Measurements from ENCODE around the gene CREB3L2.

CREB3L2 gene

GRCh38 chr7:137951700-137952425, 50.0 kb downstream of the CREB3L2 start:
- no peak for DNase-seq (ENCODE audit: low read depth)

DNA sequence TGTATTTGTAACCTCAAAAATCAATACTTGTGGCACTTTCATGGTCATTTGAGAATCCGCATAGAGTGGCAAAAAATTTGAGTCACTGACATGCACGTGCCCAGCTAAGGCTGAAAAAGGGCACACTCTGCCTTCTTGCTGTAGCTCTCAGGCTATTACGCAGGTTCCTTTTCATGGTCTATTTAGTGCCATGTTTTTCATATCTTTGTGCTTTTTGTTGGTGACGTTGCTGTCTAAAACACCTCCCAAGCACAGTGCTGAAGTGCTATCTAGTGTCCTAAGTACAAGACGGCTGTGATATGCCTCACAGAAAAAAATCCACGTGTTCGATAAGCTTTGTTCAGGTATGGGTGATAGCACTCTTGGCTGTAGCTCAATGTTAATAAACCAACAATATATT, 50.9 kb downstream of the CREB3L2 start:
- no peak for DNase-seq (ENCODE audit: low read depth)

- DNase-seq (ENCODE audit: low read depth), result no peak
These were observed 51.6 kb downstream of the CREB3L2 start for GRCh38 chr7:137950263-137950621.

GRCh38 chr7:137949416-137950262, 52.2 kb downstream of the CREB3L2 start:
- DNase-seq (ENCODE audit: low read depth), result no peak

DNA sequence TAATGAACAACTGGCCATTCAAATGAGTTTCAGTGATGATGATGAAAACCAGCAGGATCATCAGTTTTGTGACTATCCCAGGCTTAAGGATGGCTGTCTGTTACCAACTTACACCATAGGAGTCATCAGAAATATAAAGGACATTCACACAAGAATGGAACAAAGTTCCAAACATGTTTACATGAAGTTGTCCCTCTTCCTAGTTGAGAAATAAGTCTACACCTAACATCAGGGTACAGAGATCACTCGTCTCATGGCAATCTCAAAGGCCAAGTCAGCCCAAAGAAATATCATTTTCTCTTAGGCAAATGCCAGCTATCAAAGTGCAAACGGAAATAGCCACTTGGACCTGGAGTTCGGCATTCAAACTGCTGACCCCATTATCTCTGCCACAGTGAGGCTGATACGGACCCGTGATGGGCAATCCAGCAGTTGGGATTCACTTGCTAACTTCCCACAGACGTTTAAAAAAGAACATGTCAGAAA, 53.0 kb downstream of the CREB3L2 start:
- DNase-seq (ENCODE audit: low read depth), result no peak

DNA sequence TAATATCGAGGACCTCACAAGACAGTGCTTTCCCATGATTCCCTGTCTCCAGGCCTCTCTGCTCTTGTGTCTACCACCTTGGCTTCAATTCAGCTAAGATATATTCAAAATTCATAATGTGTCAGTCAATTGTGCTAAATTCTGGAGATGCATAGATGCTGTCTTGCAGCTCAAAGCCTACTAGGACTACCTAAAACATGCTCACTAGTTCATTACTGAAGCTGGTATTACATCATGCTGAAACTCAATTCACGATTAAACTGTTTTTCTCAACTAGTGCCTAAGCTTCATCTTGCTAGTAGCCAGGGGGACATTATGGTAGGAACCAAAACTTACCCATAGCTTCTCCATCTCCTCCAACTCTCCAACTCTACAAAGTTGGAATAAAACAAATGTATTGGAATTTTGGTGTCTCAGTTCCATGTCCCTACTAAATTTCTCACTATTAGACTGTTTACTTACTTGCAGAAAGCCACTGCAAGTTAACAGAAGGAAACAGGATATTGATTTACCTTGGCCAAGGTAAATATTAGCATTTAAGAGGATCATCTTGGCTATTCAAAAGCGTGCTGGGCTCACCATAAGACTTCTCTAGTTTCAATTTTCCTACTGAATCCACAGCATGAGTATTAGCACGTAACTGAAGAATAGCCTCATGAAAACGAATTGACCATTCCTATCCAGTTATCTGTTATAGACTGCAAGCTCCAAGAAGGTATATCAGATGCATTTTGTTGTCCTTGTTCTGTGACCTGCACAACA, 53.6 kb downstream of the CREB3L2 start:
- no peak for DNase-seq (ENCODE audit: low read depth)

DNA sequence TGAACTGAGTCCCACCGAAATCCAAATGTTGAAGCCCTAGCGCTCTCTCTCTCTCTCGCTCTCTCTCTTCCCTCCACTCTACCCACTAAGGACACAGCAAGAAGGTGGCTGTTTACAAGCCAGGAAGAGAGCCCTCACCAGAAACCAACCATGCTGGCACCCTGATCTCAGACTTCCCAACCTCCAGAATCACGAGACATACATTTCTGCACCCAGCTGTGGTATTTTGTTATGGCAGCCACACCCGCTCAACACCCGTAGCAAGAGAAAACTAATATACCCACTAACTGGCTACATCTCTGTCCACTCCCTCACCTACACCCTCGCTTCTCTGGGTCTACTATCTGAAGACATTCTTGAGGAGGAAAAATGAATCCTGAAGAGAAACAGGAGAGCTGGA, 54.8 kb downstream of the CREB3L2 start:
- no peak for DNase-seq (ENCODE audit: low read depth)

DNA sequence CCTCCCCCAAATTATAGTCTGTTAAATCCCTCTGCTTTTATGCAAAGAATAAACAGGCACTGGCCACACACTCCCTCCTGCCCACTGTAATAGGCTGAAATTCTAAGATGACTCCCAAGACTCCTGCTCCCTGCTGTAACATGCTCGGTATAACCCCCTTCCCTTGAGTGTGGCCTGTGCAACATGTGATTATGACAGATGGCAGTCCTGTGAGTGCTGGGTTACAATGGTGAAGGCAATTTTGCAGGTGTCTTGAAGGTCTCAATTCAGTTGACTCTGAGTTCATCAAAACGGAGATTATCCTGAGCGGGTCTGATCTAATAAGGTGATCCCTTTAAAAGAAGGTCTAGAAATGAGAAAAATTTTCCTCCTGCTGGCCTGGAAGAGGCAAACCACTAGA, 55.9 kb downstream of the CREB3L2 start:
- no peak for DNase-seq (ENCODE audit: low read depth)

GRCh38 chr7:137944168-137944567, 57.7 kb downstream of the CREB3L2 start:
- no peak for DNase-seq (ENCODE audit: low read depth)

GRCh38 chr7:137943132-137943551, 58.7 kb downstream of the CREB3L2 start:
- no peak for DNase-seq (ENCODE audit: low read depth)

- DNase-seq (ENCODE audit: low read depth), result no peak
These were observed 59.3 kb downstream of the CREB3L2 start for GRCh38 chr7:137942484-137943115.

GRCh38 chr7:137940656-137941518, 61.0 kb downstream of the CREB3L2 start:
- no peak for DNase-seq (ENCODE audit: low read depth)

- no peak for DNase-seq (ENCODE audit: low read depth)
These were observed 61.7 kb downstream of the CREB3L2 start for GRCh38 chr7:137940218-137940617.

DNA sequence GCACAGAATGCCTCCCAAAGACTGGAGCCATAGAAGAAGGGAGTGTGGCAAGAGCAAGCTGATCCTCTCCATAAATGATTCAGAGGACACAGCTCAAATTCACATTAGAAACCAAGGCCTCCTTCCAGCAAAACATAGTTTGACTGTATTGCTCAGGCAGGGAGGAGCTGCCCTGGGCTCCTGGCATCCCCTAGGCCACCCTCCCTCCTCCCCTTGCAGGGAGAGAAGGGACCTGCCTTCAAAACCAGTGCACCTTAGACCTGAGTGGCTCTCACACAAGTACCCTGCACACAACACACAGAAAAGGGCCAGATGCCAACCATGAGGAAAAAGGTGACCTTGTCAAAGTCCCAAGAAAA, 64.7 kb downstream of the CREB3L2 start:
- DNase-seq (ENCODE audit: low read depth), result no peak

DNA sequence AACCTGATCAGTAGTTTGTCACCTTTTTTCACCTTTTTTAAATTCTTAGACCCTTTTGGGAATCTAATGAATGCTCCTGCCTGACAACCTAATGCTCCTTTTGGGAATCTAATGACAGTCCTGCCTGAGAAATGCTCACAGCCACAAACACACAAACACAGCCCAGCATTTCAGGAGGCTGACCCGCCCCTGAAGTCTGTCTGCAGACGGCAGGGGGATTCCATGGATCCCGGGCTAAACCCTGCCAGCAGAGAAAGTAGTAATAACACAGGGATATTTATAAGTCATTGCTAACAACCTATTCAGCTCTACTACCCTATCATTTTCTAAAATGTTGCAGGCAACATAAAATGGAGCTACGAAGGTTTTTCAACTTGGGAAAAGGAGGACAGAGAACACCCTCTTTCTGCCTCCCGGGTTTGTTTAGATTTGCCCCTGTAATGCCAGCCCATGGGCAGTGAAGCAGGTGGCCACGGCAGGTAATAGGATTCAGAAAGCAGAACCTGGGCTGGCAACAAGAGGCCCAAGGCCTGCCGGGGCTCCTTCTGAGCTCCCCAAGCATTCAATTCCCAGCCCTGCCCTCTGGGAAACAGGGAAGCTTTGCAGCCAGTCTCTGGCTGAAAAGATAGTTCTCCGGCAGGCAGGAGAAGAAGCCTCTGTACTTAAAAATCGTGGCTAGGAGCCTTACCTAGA, 65.2 kb downstream of the CREB3L2 start:
- DNase-seq (ENCODE audit: low read depth), result no peak

DNA sequence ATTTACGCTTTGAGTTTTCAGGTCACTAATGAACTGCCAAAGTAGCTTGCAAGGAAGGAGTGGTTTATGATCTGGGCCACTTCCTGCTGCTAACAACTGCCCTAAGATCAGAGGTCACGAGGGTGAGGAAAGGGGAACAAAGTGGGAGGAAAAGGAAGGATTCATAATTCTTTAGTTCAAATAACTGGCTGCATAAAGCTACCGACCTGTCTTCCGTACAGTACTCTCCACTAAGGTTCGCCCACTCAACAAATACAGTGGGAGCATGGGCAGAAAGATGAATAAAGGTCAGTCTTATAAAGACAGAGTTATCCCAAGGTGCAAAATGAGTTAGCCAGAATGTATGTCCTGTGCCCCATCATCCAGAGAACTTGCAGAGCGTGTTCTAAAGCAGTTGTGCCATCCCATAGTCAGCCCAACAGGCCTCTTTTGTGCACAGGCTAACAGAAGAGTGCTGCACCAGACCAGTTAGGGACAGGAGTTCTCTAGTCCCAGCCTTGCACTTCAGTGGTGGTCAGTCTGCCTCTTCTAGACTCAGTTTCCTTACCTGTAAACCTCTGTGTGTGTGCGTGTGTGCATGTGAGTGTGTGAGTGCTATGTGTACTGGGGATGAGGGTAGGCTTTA, 65.9 kb downstream of the CREB3L2 start:
- DNase-seq (ENCODE audit: low read depth), result no peak

DNA sequence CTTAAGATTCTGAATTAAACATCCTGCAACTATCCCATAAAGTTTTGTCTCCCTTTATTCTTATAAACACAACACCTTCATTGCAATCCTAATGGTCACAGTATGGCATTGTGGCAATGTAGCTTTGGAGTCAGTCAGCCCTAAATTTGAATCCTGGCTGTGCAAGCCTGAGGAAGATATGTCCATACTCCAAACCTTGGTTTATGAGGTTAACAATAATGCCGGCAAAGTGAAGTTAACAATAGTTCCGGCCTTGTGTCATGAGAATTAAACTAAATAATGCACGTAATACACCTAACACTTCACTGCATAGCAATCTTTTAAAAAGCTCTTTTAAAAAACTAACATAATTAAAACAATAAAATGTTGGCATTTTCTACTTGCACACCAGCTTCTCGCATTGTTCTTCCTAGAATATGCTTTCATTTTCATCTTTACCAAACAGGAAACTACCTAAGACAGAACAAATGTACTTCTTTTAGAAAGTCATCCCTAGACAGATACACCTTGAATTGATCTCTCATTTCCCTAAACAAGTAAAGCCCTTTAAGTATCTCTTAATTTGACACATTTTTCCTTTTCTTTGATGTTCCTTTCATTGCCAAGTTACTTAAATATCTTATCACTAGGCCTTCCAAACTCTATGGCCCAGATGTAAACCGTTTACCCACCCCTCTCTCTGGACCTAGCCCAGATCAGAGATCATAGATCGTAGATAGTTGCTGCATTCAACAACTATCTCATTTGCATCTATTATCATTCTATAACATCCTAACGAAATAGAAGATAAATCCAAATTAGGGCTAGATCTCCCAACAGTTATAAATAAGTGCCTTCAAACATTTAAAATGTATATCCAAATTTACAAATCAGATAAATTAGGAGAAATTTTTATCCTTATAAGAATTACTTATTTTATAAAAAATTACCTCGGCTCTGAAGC, 66.7 kb downstream of the CREB3L2 start:
- no peak for DNase-seq (ENCODE audit: low read depth)

- no peak for DNase-seq (ENCODE audit: low read depth)
These were observed 67.6 kb downstream of the CREB3L2 start for GRCh38 chr7:137934176-137934826.
